ENCODE results near the gene SAMD14. TPM values are rescaled to one million over a fixed set of nuclear protein-coding genes. Genes with fewer than 3 reads are reported as not detected.
A peak's percentile ranks its signal among the peaks of the same experiment; 100 is the strongest.

The SAMD14 gene
- total RNA-seq, 1 experiment from 2014 or later: 3.4 TPM

DNA sequence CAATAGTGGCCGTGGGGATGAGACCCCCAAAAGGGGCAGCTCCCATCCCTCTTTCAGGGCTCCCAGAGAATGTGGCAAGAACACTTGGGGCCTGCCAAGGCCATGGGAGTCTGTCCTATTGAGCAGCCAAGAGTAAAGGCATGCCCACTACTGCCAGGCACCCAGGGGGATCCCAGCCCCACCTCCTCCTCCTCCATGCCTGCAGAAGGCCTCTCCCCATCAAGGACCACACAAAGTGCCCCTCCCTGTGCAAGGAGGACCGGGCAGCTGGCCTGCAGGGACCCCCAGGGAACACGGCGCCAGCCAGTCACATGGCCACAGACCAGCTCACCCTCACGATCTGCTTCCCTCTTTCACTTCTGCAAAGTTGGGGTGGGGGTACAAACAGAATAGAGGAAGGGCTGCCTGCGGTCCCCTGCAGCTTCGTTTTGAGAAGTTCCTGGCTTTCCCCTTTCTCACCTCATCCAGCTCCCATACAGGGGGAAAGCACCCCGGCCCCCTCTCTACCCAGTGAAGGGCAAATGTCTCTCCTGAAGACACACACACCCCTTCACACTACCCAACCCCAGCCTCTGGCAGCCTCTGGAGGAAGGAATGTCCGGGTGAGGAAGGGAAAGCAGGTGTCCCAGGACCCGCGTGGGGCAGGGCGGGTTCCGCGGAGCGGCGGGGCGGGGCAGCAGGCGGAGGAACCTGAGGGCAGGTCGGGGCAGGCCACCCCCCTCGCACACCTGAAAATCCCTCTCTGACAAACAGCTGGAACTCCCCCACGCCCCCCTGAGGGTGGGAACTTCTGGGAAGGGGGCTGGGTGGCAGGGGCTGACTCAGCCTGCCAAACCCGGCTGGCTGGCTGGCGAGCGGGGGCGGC, 18.5 kb upstream of the SAMD14 start:
- peaks cover 34% of the 10 kb centered on the region for H3K4me1 ChIP-seq
- ChIA-PET CTCF (interaction anchor here (0.6 to 2.2 kb wide), 12 partner anchors 9 to 279 kb away, joined by 3 to 8 read pairs (median 4); no protein-coding TSS in a partner anchor), POLR2A (interaction anchor here (0.7 kb wide), 1 partner anchor 259 kb away, joined by 4 read pairs; no protein-coding TSS in a partner anchor)
- Mint-ChIP-seq H3K36me3 (ENCODE audit: insufficient read depth, unreplicated experiment) (peaks cover 20% of the 10 kb centered on the region), H3K4me1 (ENCODE audit: low read depth, unreplicated experiment) (peaks cover 39% of the 10 kb centered on the region), H3K27me3 (ENCODE audit: insufficient read depth, unreplicated experiment) (no peaks in the 10 kb centered on the region), H3K9me3 (ENCODE audit: unreplicated experiment) (no peaks in the 10 kb centered on the region), H3K27ac (ENCODE audit: unreplicated experiment) (peak overlapping the region; percentile 77), H3K4me3 (ENCODE audit: unreplicated experiment) (peak overlapping the region; percentile 81)
- peak; percentile 92 to 93 for DNase-seq
- TF ChIP-seq, protein P1, sequence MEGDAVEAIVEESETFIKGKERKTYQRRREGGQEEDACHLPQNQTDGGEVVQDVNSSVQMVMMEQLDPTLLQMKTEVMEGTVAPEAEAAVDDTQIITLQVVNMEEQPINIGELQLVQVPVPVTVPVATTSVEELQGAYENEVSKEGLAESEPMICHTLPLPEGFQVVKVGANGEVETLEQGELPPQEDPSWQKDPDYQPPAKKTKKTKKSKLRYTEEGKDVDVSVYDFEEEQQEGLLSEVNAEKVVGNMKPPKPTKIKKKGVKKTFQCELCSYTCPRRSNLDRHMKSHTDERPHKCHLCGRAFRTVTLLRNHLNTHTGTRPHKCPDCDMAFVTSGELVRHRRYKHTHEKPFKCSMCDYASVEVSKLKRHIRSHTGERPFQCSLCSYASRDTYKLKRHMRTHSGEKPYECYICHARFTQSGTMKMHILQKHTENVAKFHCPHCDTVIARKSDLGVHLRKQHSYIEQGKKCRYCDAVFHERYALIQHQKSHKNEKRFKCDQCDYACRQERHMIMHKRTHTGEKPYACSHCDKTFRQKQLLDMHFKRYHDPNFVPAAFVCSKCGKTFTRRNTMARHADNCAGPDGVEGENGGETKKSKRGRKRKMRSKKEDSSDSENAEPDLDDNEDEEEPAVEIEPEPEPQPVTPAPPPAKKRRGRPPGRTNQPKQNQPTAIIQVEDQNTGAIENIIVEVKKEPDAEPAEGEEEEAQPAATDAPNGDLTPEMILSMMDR (IDR thresholded peaks at IDR 0.05; ENCODE audit: insufficient read depth in 1 of 2, low read depth in 1 of 2, low read length in 1 of 2, severe bottlenecking in 1 of 2, unreplicated experiment in 1 of 2): peak; percentile 22 to 83
- no peaks in the 10 kb centered on the region for H3K9me3 ChIP-seq
- BruUV-seq (replicated peaks): no TSS peak
- peaks cover 9% of the 10 kb centered on the region; the same call in 1 of the 2 replicates for H3K36me3 ChIP-seq (ENCODE audit: control insufficient read depth, insufficient read depth, low read length)
- intact Hi-C loops (cut with micrococcal nuclease; ENCODE audit: unreplicated experiment): loop anchor here (1.0 kb wide), 1 partner anchor 8 kb away; no protein-coding TSS in a partner anchor
- no peaks in the 10 kb centered on the region for H3K27me3 ChIP-seq (replicated peaks; ENCODE audit: control insufficient read depth, insufficient read depth, low read length)
- peak overlapping the region; percentile 69 for H3K4me3 ChIP-seq (ENCODE audit: low read depth, low read length)

DNA sequence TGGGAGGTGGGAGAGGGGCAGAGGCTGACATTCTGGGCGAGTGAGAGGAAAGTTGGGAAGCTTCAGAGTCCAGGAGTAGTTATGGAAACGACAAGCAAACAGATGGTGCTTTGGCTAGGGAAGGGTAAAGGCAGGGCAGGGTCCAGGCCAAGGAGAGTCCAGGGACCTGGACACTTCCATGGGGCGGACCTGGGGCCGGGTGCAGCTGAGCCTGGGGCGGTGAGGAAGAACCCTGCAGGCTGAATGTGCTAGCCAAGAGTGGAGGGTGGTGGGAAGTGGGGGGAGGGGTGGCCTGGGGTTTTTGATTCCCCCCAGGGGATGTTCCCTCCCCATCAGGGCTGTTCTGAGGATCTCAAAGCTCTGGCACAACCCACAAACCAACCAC, 17.9 kb upstream of the SAMD14 start:
- Histone ChIP-seq H3K9me3 (no peaks in the 10 kb centered on the region), H3K4me3 (ENCODE audit: low read depth, low read length) (peak overlapping the region; percentile 3; the same call in 1 of the 2 replicates), H3K36me3 (ENCODE audit: control insufficient read depth, insufficient read depth, low read length) (peaks cover 9% of the 10 kb centered on the region; the same call in 1 of the 2 replicates), H3K27me3 (replicated peaks; ENCODE audit: control insufficient read depth, insufficient read depth, low read length) (no peaks in the 10 kb centered on the region), H3K4me1 (peaks cover 34% of the 10 kb centered on the region)
- TF ChIP-seq, protein P1 (IDR thresholded peaks at IDR 0.05; ENCODE audit: insufficient read depth in 1 of 2, low read depth in 1 of 2, low read length in 1 of 2, severe bottlenecking in 1 of 2, unreplicated experiment in 1 of 2): no peak
- BruUV-seq (replicated peaks): no TSS peak
- H3K9me3 Mint-ChIP-seq (ENCODE audit: unreplicated experiment): no peaks in the 10 kb centered on the region
- peak in 1 of 2 experiments; percentile 74 for DNase-seq
- ChIA-PET CTCF (interaction anchor here (0.6 to 2.2 kb wide), 10 partner anchors 9 to 278 kb away, joined by 3 to 8 read pairs (median 4); no protein-coding TSS in a partner anchor), POLR2A (interaction anchor here (0.6 to 0.7 kb wide), 2 partner anchors 258 to 388 kb away, joined by 4 to 9 read pairs; no protein-coding TSS in a partner anchor)
- H3K27me3 Mint-ChIP-seq (ENCODE audit: insufficient read depth, unreplicated experiment): no peaks in the 10 kb centered on the region
- peaks cover 20% of the 10 kb centered on the region for H3K36me3 Mint-ChIP-seq (ENCODE audit: insufficient read depth, unreplicated experiment)
- intact Hi-C loops (cut with micrococcal nuclease; ENCODE audit: unreplicated experiment): loop anchor here (1.0 to 2.0 kb wide), 2 partner anchors 8 to 15 kb away; no protein-coding TSS in a partner anchor
- peak overlapping the region; percentile 81 for H3K4me3 Mint-ChIP-seq (ENCODE audit: unreplicated experiment)
- peak overlapping the region; percentile 77 for H3K27ac Mint-ChIP-seq (ENCODE audit: unreplicated experiment)
- peaks cover 39% of the 10 kb centered on the region for H3K4me1 Mint-ChIP-seq (ENCODE audit: low read depth, unreplicated experiment)

All from Caco-2 (cell line).